ENCODE data around the gene CBLIF. TPM values are rescaled to one million over a fixed set of nuclear protein-coding genes. Genes with fewer than 3 reads are reported as not detected.
A peak's percentile ranks its signal among the peaks of the same experiment; 100 is the strongest.

The CBLIF gene
- total and polyA plus RNA-seq, 2 of the 13 experiments (the other 11 are each of a cell fraction or from before 2014, with no cell fraction given), result not detected

GRCh38 chr11:59812220-59812619 is 33.1 kb downstream of the CBLIF start:
- Histone ChIP-seq H3K79me2 (ENCODE audit: insufficient read depth, low read length) (peaks cover 4% of the 10 kb centered on the region), H4K20me1 (ENCODE audit: insufficient read depth, low read length) (no peaks in the 10 kb centered on the region), H2AFZ (ENCODE audit: low read length) (no peak overlapping the region), H3K4me3 (replicated peaks in 1 of 3; ENCODE audit: insufficient read depth in 1 of 3, low read depth in 2 of 3, low read length in 3 of 3) (no peak overlapping the region), H3K36me3 (replicated peaks in 1 of 2; ENCODE audit: control insufficient read depth in 1 of 2, insufficient read depth in 2 of 2, low read length in 2 of 2) (peaks cover 0 to 3% of the 10 kb centered on the region in 2 experiments; a peak in 1 of 5 replicates), H3K27me3 (ENCODE audit: control insufficient read depth in 1 of 2, insufficient read depth in 2 of 2, low read length in 2 of 2) (no peaks in the 10 kb centered on the region), H3K4me1 (ENCODE audit: insufficient read depth, low read length) (peaks cover 41% of the 10 kb centered on the region), H3K9me3 (ENCODE audit: low read length) (no peaks in the 10 kb centered on the region), H3K4me2 (ENCODE audit: low read depth, low read length) (no peak overlapping the region), H3K9ac (ENCODE audit: insufficient read depth, low read depth, low read length) (no peak overlapping the region), H3K27ac (ENCODE audit: extremely low read length, insufficient read depth, low read length) (no peak overlapping the region)
- ATAC-seq, result no peak
- no peak for DNase-seq (ENCODE audit: low spot score)
- no TSS peak for BruUV-seq (replicated peaks)
- 43% methylated on average over 2 of the region's 2 CpGs for WGBS (ENCODE audit: low lambda C conversion rate)
- ChIA-PET POLR2A (no interaction called here), CTCF (ENCODE audit: low intra/inter-chr PET ratio, low total read pairs) (no interaction called here)
- FAIRE-seq, result no peak
- TF ChIP-seq CEBPB (IDR thresholded peaks at IDR 0.05; ENCODE audit: borderline replicate concordance, low read depth, low read length), result peak; percentile 52; the same call in 1 of the 2 replicates
- no peak for TF ChIP-seq ZBTB42 (CRISPR knock-in tag; IDR thresholded peaks at IDR 0.05)
- TF ChIP-seq HOMEZ (CRISPR knock-in tag; IDR thresholded peaks at IDR 0.05; ENCODE audit: low read depth), result no peak
- no peak for TF ChIP-seq POGZ (CRISPR knock-in tag; IDR thresholded peaks at IDR 0.05)
- no peak for TF ChIP-seq STAT6 (CRISPR knock-in tag; IDR thresholded peaks at IDR 0.05; ENCODE audit: borderline replicate concordance)
- TF ChIP-seq KDM5B (CRISPR knock-in tag; IDR thresholded peaks at IDR 0.05; ENCODE audit: borderline replicate concordance), result no peak
- TF ChIP-seq ETS1 (CRISPR knock-in tag; IDR thresholded peaks at IDR 0.05), result no peak
- TF ChIP-seq ZNF577 (CRISPR knock-in tag; IDR thresholded peaks at IDR 0.05; ENCODE audit: borderline replicate concordance, low read depth), result no peak
- in situ Hi-C loops (cut with HindIII; ENCODE audit: extremely low pct_ligation_motif_present, low pct_unique_long_range_greater_than_20kb), result no loop called here
- intact Hi-C loops (cut with micrococcal nuclease; ENCODE audit: unreplicated experiment), result no loop called here
